Suppressor macrophage treated with lipopolysaccharide for 1 hour (primary cell): ENCODE measurements around the gene MAT2A.
"Not testable (repeated sequence)": the region's sequence is repeated elsewhere in the genome, so short reads cannot be mapped to it uniquely, and the experiment has no call there.

ENCODE experiments used
- DNase-seq, 3 donors: peaks; one replicate each; pipeline ENCODE4 v3.0.0-alpha.2; 2020 to 2022

Gene MAT2A

DNA sequence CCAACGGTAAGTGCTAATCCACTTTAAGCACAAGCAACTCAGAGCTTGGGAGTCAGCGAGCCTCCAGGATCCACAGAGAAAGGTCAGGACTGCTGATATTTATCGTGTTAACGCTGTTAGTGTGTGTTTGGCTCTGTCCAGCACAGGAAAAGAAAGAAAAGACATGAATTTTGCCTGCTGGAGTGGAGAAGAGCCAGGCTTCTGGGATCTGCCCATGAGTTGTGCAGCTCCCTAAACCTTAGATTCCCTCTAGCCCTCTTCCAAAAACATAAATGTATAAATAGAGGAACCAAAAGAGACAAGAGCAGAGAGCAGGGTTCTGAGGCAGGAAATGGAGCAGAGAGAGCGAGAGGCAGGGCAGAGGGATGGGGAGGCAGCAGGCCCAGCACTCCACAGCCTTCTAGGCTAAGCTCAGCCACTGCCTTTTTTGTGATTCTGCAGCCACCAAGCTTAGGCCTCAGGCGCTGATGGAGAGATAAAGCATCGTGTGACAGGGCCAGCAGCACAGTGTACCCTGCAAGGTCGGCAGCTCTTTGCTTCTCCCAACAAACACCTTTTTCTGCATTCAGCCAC is 14.5 kb upstream of the MAT2A start:
- peak in 2 of 3 donors; percentile 36 to 40 for DNase-seq

DNA sequence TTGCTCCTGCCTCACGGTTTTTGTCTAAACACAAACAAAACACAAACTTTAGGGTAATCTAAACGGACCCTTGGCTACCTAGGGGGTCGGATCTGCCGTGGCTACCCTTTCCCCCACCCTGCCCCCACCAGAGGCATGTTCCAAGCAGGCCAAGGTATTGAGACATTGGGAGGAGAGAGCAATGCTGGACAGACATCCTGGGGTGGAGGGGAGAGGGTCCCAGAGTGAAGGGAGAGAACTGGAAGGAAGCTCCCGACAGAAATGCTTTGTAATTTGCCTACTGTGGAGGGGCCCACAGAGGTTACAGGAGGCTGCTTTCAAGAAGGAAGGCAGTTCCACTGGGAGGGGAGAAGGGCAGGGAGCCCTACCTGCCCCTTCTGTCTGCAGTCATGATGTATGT is 13.9 kb upstream of the MAT2A start:
- DNase-seq: no peak

DNA sequence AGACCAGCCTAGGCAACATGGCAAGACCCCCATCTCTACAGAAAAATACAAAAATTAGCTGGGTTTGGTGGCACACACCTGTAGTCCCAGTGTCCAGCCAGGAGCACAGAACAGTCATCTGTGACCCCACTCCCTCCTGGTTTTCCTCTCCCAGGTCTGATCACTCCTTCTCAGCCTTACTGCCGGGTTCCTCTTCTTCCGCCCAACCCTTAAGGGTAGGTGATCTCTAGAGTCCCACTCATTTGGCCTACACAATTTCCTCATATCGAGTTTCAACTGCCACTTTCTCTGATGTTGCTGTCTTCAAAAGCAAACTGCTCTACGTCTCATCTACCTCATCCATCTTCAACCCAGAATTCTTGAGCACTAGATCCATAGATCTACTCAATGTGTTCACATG is 13.4 kb upstream of the MAT2A start:
- peak in 2 of 3 donors; percentile 40 to 43 for DNase-seq

DNA sequence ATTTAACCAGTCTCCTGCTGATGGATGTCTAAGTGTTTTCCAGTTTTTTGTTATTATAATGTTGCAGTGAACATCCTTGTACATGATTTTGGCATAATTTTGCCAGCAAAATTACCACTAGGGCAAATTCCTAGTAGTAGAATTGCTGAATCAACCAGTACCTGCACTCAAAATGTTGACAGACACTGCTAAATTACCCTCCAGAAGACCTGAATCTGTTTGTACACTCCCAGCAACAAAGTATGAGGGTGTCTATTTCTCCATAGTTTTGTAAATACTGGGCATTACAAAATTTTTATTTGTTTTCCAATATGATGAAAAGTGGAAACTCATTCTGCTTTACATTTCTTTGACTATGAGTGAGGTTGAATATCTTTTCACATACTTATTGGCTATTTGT is 11.2 kb upstream of the MAT2A start:
- DNase-seq: no peak

DNA sequence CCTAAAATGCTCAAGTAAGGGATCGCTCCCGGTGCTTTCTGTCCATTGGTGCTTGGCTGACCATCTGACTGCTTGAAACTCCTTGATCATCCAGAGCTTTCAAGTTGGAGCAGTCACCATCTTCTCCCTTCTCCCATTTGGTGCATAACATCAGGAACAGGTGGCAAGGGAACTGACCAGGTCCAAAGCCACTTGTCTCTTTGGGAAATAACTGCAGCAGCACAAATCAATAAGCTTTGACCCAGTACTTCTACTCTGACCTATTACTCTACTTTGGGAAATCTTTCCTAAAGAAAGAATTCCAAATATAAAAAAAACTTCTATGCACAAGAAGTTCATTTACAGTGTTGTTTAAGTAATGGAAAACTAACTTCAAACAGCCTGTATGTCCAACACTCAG is 10.6 kb upstream of the MAT2A start:
- DNase-seq: no peak

DNA sequence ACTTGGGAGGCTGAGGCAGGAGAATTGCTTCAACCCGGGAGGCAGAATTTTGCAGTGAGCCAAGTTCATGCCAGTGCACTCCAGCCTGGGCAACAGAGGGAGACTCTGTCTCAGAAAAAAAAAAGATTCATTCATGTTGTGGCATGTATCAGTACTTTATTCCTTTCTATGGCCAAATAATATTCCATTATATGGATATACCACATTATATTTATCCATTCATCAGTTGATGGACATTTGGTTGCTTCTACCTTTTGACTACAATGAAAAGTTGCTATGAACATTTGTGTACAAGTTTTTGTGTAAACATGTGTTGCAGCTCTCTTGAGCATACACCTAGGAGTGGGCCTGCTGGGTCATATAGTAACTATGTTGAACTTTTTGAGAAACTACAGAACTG is 9.2 kb upstream of the MAT2A start:
- DNase-seq: no peak

DNA sequence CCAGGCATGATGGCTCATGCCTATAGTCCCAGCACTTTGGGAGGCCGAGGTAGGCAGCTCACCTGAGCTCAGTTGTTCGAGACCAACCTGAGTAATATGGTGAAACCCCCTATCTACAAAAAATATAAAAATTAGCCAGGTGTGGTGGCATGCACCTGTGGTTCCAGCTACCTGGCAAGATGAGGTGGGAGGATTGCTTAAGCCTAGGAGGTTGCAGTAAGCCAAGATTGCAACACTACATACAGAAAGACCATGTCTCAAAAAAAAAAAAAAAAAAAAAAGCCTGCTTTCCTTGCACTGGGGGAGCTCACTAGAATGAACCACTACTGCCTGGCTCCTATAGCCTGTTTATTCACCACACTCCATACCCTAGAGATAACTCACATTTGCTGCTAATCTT is 7.4 kb upstream of the MAT2A start:
- no peak for DNase-seq

DNA sequence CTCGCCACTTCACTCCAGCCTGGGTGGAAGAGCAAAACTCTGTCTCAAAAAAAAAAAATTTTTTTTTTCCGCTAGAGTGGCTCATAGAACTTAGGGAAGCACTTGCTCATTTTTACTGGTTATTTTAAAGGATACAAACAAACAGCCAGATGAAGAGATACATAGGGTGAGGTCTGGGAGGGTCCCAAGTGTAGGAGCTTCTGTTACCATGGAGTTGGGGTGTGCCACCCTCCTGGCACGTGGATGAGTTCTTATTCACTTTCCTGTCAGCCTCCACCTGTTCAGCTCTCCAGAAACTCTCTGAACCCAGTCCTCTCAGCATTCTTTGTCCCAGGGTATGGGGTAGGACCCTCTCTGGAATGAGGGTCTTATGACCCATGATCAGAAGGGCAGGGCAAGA is 4.9 kb upstream of the MAT2A start:
- no peak for DNase-seq

DNA sequence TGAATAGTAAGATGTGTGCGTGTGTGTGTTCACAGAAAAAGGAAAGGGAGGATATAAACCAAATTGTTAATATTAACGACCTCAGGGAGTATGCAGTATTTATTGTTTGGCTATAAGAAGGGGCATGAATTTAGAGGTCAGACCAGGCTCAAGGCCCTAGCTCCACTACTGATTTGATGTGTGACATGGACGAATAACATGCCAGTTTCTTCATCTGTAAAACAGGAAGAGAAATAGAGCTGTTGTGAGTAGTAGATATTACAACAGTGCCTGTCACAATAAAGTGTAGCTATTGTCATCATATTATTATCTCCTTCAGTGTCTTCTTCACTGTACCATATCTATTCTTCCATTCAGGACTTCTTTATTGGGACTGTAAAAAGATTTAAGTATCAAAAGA is 4.1 kb upstream of the MAT2A start:
- peak; percentile 53 to 77 (median 66) for DNase-seq

DNA sequence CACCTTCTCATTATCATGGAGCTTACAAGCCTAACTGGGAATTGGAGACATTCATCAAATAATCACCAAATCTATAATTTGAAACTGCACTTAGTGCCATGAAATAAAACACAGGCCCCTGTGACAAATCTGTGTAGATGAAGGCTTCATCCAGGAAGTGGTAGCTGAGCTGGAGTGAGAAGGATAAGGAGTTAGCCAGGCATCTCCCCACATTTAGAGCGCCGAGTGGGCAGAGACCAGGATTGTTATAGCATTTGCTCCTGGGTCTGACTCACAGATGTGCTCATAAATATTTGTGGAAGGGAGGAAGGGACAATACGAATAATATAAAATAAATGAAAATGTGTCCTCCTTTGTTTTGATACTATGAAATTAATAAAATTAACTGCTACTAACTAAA is 2.5 kb upstream of the MAT2A start:
- peak; percentile 50 to 60 (median 51) for DNase-seq

DNA sequence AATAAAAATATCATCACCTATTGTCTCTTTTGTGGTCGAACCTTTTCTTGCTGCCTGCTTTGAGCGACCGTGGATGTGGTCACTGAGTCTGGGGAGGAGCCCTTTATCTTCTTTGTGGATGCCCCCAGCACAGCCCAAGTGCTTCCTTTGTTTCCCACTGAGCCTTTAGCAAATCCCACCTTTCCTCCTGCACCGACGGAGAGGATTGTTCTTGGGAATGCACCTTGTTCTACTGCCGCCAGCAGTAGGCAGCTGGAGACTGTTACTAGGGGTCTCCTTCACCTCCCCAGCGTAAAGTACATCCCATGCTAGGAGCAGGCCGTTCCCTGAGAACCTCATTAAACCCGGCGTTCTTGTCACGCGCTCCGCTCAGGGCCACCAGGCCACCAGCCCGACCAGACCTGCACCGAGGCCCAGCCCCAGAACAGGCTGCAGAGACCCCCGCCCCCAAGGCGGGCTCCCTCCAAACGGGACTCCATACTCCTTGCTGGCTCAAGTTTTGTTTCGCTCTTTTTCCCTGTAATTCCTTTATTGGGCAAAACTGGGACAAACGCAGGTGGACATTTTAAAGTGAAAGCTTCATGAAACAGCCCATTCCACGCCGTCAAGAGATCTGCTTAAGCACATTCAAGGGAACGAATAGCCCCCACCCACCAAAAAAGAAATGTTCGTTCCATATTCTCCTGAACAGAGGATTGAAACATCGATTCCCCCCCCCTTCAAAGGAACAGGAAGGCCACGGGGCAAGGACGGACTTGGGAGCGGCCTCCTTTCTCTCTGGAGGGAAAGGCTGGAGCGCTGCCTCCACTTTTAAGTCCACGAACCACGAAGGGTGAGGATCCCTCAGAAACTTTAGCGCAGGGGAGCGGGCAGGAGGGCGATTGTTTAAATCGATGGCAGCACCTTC is 1.1 kb upstream of the MAT2A start:
- peak in 2 of 3 donors; percentile 37 to 49 for DNase-seq

DNA sequence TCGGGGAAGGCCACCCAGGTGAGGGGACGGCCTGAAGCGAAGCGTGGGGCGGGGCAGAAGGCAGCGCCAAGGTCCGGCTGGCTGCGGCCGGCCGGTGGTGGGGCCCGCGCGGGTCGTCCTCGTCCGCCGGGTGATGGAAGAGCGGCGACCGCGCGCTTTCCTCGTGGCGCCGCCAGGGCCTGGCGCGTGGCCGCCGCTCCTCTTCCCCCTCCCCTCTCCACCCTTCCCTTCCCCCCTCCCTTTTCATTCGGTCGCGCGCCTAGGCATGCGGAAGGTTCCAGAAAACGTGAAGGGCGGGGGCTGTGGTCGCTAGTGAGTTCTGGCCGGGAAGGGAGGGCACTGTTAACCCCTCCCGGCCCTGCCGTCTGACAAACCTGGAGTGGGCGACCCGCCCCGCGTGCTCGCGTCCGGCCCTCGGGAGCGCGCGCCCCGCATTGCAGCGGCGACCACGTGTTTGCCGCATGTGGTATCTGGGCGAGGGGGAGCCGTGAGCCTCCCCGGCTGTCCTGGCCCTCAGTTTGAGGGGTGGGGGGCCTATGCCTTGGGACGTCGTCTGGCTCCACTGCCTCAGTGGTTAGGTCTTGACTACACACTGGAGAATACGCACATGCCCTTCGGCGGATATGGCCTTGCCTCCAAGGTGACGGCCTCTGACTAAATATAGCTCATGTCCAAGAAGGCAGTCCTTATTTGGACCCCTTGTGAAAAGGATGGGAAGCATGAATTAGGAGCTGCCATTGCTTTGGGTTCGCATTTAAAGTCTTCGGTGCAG is 579 bp downstream of the MAT2A start:
- peak; percentile 60 to 83 (median 65) for DNase-seq

DNA sequence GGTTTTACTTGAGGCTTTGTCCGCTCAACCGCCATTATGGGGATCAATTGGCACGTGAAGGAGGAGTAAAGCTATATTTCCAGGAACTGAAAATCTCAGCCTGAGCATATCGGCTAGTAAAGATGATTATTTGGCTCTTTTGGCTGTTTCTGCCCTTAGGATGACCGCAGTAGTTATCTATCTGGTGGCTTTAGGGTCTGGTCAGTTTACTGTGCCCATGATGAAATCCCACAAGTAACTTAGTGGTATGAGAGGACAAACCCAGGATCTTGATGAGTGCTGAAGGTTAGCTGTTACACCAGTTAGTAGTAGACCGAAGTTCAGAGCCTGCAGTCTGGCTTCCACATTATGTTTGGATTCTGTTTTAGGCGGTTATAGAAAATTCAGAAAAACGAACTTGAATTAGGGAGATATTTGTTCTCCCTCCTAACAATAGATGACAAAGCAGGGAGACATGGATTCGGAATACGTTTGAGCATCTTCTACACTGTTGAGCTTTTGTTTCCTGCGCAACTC is 1.2 kb downstream of the MAT2A start:
- DNase-seq: peak in 1 of 3 donors; percentile 20

DNA sequence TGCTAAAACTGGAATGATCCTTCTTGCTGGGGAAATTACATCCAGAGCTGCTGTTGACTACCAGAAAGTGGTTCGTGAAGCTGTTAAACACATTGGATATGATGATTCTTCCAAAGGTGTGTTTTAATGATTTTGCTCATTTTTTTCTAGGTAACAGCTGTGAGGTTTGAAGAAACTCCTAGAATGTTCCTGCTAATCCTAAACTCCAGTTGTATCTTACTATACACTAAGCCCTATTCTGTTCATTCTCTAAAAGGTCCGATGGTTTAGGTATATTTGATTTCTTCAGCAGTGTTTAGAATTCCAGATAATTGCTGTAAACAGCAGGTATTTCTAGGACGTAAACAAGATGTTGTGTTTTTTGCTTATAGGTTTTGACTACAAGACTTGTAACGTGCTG is 2.3 kb downstream of the MAT2A start:
- no peak for DNase-seq

DNA sequence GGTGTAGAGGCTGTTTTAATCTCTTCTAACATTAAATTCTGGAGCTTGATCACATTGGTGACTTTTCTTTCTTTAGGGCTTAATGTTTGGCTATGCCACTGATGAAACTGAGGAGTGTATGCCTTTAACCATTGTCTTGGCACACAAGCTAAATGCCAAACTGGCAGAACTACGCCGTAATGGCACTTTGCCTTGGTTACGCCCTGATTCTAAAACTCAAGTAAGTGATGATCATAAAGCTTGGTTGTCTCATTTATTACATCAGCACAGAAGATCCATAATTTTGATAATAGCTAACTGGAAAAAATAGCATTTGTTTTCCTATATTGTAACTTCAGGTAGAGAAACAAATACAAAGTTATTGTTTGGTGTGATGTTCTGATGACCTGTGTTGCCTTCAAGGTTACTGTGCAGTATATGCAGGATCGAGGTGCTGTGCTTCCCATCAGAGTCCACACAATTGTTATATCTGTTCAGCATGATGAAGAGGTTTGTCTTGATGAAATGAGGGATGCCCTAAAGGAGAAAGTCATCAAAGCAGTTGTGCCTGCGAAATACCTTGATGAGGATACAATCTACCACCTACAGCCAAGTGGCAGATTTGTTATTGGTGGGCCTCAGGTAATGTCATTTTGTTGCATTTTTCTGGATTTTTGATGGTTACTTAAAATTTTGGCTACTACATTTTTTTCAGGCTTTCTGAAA is 2.9 kb downstream of the MAT2A start:
- no peak for DNase-seq

DNA sequence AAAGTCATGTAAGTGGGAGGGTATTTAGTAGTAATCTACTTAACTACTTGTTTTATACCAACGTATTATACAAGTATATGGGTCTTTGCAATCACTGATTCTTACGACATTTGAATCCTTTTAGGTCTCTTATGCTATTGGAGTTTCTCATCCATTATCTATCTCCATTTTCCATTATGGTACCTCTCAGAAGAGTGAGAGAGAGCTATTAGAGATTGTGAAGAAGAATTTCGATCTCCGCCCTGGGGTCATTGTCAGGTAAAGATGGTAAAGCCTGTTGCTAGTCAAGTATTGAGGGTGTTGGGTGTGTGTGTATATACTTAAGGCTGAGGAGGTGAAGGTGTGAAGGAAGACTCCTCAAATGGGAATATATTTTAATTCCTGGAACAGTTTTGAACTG is 3.8 kb downstream of the MAT2A start:
- no peak for DNase-seq

DNA sequence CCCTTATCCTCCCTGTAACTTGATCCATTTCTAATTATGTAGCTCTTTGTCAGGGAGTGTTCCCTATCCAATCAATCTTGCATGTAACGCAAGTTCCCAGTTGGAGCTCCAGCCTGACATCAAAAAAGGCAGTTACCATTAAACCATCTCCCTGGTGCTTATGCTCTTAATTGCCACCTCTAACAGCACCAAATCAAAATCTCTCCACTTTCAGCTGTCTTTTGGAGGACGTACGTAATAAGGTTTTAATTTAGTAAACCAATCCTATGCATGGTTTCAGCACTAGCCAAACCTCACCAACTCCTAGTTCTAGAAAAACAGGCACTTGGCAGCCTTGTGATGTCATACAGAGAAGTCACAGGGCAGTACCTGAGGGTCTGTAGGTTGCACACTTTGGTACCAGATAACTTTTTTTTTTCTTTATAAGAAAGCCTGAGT is 5.3 kb downstream of the MAT2A start:
- not testable (repeated sequence) for DNase-seq

DNA sequence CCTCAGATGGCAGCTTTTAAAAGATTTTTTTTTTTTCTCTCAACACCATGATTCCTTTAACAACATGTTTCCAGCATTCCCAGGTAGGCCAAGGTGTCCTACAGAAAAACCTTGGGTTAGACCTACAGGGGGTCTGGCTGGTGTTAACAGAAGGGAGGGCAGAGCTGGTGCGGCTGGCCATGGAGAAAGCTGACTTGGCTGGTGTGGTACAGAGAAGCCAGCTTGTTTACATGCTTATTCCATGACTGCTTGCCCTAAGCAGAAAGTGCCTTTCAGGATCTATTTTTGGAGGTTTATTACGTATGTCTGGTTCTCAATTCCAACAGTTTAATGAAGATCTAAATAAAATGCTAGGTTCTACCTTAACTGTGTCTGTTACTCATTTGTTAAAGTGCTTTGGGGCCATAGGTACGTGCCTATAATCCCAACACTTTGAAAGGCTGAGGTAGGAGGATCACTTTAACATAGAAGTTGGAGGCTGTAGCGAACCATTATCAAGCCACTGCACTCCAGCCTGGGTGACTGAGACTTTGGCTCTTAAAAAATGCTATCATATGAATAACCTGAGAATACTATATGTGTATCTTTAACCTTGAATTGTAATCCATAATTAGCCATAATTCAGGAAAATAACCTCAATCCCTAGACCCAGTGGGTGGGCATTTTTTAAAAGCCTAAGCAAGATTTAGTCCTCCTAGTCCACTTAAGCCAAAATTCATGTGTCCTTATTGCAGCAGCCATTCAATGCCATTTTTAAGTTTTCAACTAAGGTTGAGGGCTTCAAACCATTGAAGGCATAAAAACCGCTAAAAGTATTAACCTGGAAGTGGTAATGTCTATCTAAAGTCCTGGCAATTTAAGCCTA is 6.2 kb downstream of the MAT2A start:
- DNase-seq: not testable (repeated sequence)

DNA sequence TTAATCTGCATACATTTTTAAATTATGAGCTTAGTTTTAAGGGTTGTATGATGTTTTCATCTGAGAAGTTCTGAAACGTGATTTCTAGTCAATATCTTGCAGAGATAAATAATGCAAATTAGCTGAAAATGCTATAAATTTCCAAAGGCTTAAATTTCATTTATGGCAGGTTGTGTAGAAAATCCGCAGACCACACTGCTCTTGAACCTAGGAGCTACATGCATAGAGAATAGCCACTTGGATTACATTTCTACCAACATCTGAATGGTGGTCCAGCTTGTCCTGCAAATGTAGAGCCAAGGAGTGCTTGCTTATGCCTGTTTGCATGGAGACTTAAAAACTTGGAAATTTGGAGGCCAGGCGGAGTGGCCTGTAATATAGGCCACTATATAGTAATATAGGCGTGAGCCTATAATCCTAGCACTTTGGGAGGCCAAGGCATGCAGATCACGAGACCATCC is 6.8 kb downstream of the MAT2A start:
- no peak for DNase-seq

DNA sequence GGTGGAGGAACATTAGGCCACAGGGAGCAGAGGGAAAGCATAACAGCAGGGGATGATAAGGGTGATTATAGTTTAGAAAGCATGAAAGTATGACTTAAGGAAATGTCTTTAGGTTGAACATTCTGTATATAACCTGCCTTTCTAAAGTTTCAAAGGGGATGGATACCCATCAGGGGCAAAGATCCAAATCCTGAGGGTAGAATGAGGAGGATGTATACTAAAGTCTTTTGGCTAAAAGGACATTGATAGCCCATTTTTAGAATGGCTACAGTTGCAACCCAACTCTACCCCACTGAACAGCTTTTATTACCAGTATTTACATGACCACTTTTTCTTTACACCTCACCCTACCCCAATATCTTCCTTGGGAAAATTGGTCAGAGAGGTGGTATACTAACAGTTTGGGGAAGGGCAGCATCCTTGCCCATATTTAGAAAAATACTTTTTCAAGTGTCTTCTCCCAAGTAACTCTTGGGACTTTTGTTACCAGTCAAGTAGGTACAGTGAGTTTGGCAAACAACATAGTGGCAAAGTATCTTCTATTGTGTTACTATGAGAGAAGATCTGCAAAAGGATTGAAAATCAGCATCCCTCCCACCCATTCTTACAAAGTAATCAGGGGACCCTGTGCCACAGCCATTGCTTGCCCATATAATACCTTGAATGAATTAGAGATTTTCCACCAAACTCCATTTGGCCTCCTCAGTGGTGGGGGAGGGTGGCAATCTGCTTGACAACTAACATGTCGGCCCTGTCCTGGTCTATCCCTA is 8.3 kb downstream of the MAT2A start:
- DNase-seq: no peak
